ENCODE results near the gene DMBX1. TPM values are rescaled to one million over a fixed set of nuclear protein-coding genes. Genes with fewer than 3 reads are reported as not detected.

DMBX1 gene
- total RNA-seq, 1 donor from 2014 or later, result not detected

DNA sequence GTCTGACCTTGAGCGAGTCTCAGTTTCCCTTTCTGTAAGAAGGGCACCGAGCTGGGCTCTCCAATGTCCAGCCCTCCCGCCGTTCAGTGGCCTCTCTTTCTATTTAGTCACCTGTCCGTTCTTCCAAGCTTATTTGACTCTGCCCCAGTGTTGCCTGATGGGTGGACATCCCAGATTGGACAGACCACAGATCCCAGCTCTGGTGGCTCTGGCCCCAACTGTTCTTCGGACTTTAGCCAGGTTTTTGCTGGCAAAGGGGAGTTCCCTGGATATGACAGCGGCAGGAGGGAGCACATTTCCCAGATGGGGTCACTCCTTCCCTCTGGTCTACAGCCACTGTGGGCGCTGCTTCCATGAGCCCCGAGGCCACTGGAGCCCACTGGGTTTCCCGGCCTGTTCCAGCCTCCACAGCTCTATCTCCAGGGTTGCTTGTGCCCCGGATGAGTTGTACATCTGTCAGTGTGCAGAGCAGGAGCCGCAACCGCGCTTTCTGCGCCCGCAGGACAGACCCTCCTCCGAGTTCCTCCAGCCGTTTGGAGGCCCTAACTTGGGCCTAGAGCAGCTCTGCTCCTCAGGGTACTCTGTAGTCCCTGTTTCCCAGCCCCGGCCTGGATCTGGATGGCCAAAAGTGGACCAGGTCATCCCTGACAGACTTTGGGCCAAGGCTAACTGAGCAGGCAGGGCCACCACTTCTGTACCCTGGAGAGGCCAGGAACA, 3.8 kb downstream of the DMBX1 start:
- H3K27me3 Mint-ChIP-seq (ENCODE audit: low read depth), result peaks cover 84% of the 10 kb centered on the region
- DNase-seq (ENCODE audit: low spot score), result no peak
- H3K36me3 Mint-ChIP-seq (ENCODE audit: low read depth), result peaks cover 3% of the 10 kb centered on the region
- no peak overlapping the region for H3K4me3 Mint-ChIP-seq (ENCODE audit: unreplicated experiment)
- H3K9me3 Mint-ChIP-seq (ENCODE audit: low read depth), result no peaks in the 10 kb centered on the region
- peaks cover 14% of the 10 kb centered on the region for H3K4me1 Mint-ChIP-seq (ENCODE audit: low read depth)
- no peak for TF ChIP-seq CTCF (IDR thresholded peaks at IDR 0.05)
- H3K27ac Mint-ChIP-seq (ENCODE audit: unreplicated experiment), result no peak overlapping the region

- no peak for DNase-seq (ENCODE audit: low spot score)
- H3K9me3 Mint-ChIP-seq (ENCODE audit: low read depth), result no peaks in the 10 kb centered on the region
Observed at GRCh38 chr1:46494910-46495309, 5.3 kb downstream of the DMBX1 start.

DNA sequence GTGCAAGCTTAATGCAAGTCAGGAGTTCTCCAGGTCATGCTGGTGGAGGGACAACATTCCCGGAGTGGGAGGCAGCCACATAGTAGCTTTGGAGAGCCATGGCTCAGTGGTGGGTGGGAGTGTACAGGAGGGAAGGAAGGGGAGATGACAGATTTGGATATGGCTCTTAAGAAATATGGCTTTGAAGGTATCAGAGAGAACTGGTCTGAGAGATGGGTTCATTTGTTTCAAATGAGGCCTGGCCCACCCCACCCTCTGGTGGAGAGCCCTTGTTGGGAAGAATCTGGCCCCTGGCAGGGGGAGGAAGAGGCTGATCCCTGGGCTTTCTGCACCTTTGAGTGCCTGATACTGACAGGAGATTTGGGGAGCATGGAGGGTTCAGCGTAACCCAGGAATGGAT, 6.1 kb downstream of the DMBX1 start:
- H3K4me3 Mint-ChIP-seq (ENCODE audit: unreplicated experiment), result no peak overlapping the region

More at GRCh38 chr1:46494910-46495309, 5.3 kb downstream of the DMBX1 start:
- no peak overlapping the region for H3K4me3 Mint-ChIP-seq (ENCODE audit: unreplicated experiment)
- TF ChIP-seq CTCF (IDR thresholded peaks at IDR 0.05), result no peak
- no peak overlapping the region for H3K27ac Mint-ChIP-seq (ENCODE audit: unreplicated experiment)
- peaks cover 3% of the 10 kb centered on the region for H3K4me1 Mint-ChIP-seq (ENCODE audit: low read depth)
- peaks cover 3% of the 10 kb centered on the region for H3K36me3 Mint-ChIP-seq (ENCODE audit: low read depth)
- peaks cover 78% of the 10 kb centered on the region for H3K27me3 Mint-ChIP-seq (ENCODE audit: low read depth)

DNA sequence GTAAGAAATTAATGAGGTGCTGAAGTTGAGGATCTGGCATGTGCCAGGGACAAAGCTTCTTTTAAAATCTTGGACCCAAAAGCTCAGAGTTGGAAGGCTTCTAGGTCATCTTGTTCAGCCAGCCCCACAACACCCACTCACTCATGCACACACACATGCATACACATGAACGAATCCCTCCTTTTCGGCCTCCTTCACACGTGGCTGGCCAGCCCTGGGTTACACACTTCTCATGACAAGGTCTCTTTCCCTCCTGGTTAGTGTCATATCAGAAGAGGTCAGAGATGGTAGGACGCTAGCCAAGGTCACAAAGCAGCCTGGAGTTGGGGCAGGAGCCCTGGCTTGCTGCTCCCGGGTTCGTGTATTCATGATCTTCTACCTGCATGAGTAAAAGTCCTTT, 6.9 kb downstream of the DMBX1 start:
- Mint-ChIP-seq H3K36me3 (ENCODE audit: low read depth) (peaks cover 3% of the 10 kb centered on the region), H3K4me3 (ENCODE audit: unreplicated experiment) (no peak overlapping the region), H3K4me1 (ENCODE audit: low read depth) (no peaks in the 10 kb centered on the region), H3K27ac (ENCODE audit: unreplicated experiment) (no peak overlapping the region), H3K27me3 (ENCODE audit: low read depth) (peaks cover 75% of the 10 kb centered on the region), H3K9me3 (ENCODE audit: low read depth) (no peaks in the 10 kb centered on the region)
- DNase-seq (ENCODE audit: low spot score), result no peak
- TF ChIP-seq CTCF (IDR thresholded peaks at IDR 0.05), result no peak

More for the DNA sequence above, 6.1 kb downstream of the DMBX1 start:
- no peak for DNase-seq (ENCODE audit: low spot score)
- Mint-ChIP-seq H3K4me1 (ENCODE audit: low read depth) (no peaks in the 10 kb centered on the region), H3K27ac (ENCODE audit: unreplicated experiment) (no peak overlapping the region), H3K27me3 (ENCODE audit: low read depth) (peaks cover 78% of the 10 kb centered on the region), H3K36me3 (ENCODE audit: low read depth) (peaks cover 3% of the 10 kb centered on the region), H3K9me3 (ENCODE audit: low read depth) (no peaks in the 10 kb centered on the region)
- TF ChIP-seq CTCF (IDR thresholded peaks at IDR 0.05), result no peak

- H3K27ac Mint-ChIP-seq (ENCODE audit: unreplicated experiment), result no peak overlapping the region
- no peaks in the 10 kb centered on the region for H3K36me3 Mint-ChIP-seq (ENCODE audit: low read depth)
- peaks cover 72% of the 10 kb centered on the region for H3K27me3 Mint-ChIP-seq (ENCODE audit: low read depth)
- no peak for TF ChIP-seq CTCF (IDR thresholded peaks at IDR 0.05)
- DNase-seq (ENCODE audit: low spot score), result no peak
- no peaks in the 10 kb centered on the region for H3K4me1 Mint-ChIP-seq (ENCODE audit: low read depth)
- H3K9me3 Mint-ChIP-seq (ENCODE audit: low read depth), result no peaks in the 10 kb centered on the region
- no peak overlapping the region for H3K4me3 Mint-ChIP-seq (ENCODE audit: unreplicated experiment)
Observed at GRCh38 chr1:46497020-46497419, 7.4 kb downstream of the DMBX1 start.

All from chondrocyte (in vitro differentiated cells).